HepG2 (cell line): ENCODE measurements around the gene FAM216A. TPM values are rescaled to one million over a fixed set of nuclear protein-coding genes. Genes with fewer than 3 reads are reported as not detected.
A peak's percentile ranks its signal among the peaks of the same experiment; 100 is the strongest.

Source experiments
- ARNT ChIP-seq: fragments of 450-650 bp; IDR thresholded peaks from 2 replicates; pipeline ENCODE4 v1.6.1; 2017
- BRCA1 ChIP-seq: sonication (generic); formaldehyde crosslinking; IDR thresholded peaks from 2 replicates; pipeline ENCODE4 v1.4.0; 2020; ENCODE audit warnings: missing genetic modification reagents
- CSRNP1 ChIP-seq: sonication (generic); formaldehyde crosslinking; IDR thresholded peaks from 2 replicates; pipeline ENCODE4 v1.8.1; 2023; ENCODE audit warnings: mild to moderate bottlenecking, missing genetic modification reagents
- ETS1 ChIP-seq: sonication (generic); formaldehyde crosslinking; IDR thresholded peaks from 2 replicates; pipeline ENCODE4 v1.4.0; 2020; ENCODE audit warnings: missing genetic modification reagents
- GTF2F1 ChIP-seq: fragments of 150-350 bp; IDR thresholded peaks from 2 replicates; pipeline ENCODE4 v1.6.1; 2014; ENCODE audit warnings: low read length
- KLF13 ChIP-seq: sonication (generic); formaldehyde crosslinking; IDR thresholded peaks from 2 replicates; pipeline ENCODE4 v1.4.0; 2020; ENCODE audit warnings: mild to moderate bottlenecking, missing genetic modification reagents
- LCORL ChIP-seq, 2 experiments: fragments of 450-650 bp in 1 of 2; sonication (generic) in 1 of 2; formaldehyde crosslinking in 1 of 2; IDR thresholded peaks; 2 replicates each; pipeline versions ENCODE4 v1.5.0 to v1.6.1; 2017 to 2020; ENCODE audit warnings: antibody characterized with exemption in 1 of 2, missing genetic modification reagents in 1 of 2
- NR0B2 ChIP-seq: sonication (generic); formaldehyde crosslinking; IDR thresholded peaks from 2 replicates; pipeline ENCODE4 v1.4.0; 2020; ENCODE audit warnings: mild to moderate bottlenecking, missing genetic modification reagents
- NR2F6 ChIP-seq, 2 experiments: IDR thresholded peaks; 2 replicates each; pipeline ENCODE4 v1.6.1; 2016; ENCODE audit warnings: antibody characterized with exemption in 1 of 2, mild to moderate bottlenecking in 1 of 2
- PHF21A ChIP-seq: sonication (generic); formaldehyde crosslinking; IDR thresholded peaks from 2 replicates; pipeline ENCODE4 v1.5.0; 2020; ENCODE audit warnings: mild to moderate bottlenecking, missing genetic modification reagents
- RAD21 ChIP-seq: fragments of 450-650 bp; formaldehyde crosslinking; IDR thresholded peaks from 2 replicates; pipeline ENCODE4 v1.5.0; 2020; ENCODE audit warnings: mild to moderate bottlenecking
- RXRA ChIP-seq: sonication (generic); formaldehyde crosslinking; IDR thresholded peaks from 2 replicates; pipeline ENCODE4 v1.5.1; 2020; ENCODE audit warnings: missing genetic modification reagents
- SALL1 ChIP-seq: sonication (generic); formaldehyde crosslinking; IDR thresholded peaks from 2 replicates; pipeline ENCODE4 v1.8.0; 2022; ENCODE audit warnings: mild to moderate bottlenecking, missing genetic modification reagents
- SALL2 ChIP-seq: sonication (generic); formaldehyde crosslinking; IDR thresholded peaks from 2 replicates; pipeline ENCODE4 v1.8.1; 2023; ENCODE audit warnings: mild to moderate bottlenecking, missing genetic modification reagents, inconsistent platforms
- SKIL ChIP-seq: sonication (generic); formaldehyde crosslinking; IDR thresholded peaks from 2 replicates; pipeline ENCODE4 v1.8.0; 2022; ENCODE audit warnings: missing genetic modification reagents, mild to moderate bottlenecking, moderate library complexity, borderline replicate concordance
- TFE3 ChIP-seq: IDR thresholded peaks from 2 replicates; pipeline ENCODE4 v1.6.1; 2016
- ZNF160 ChIP-seq: sonication (generic); formaldehyde crosslinking; IDR thresholded peaks from 2 replicates; pipeline ENCODE4 v1.8.0; 2022; ENCODE audit warnings: mild to moderate bottlenecking, inconsistent platforms, missing genetic modification reagents
- ZNF33A ChIP-seq: sonication (generic); formaldehyde crosslinking; IDR thresholded peaks from 2 replicates; pipeline ENCODE4 v1.5.1; 2020; ENCODE audit warnings: missing genetic modification reagents, mild to moderate bottlenecking, moderate library complexity, borderline replicate concordance
- ZNF746 ChIP-seq: sonication (generic); formaldehyde crosslinking; IDR thresholded peaks from 2 replicates; pipeline ENCODE4 v1.8.0; 2022; ENCODE audit warnings: mild to moderate bottlenecking, missing genetic modification reagents
- ZNF772 ChIP-seq: sonication (generic); formaldehyde crosslinking; IDR thresholded peaks from 2 replicates; pipeline ENCODE4 v1.5.0; 2020; ENCODE audit warnings: mild to moderate bottlenecking, missing genetic modification reagents
- ZSCAN22 ChIP-seq: sonication (generic); formaldehyde crosslinking; IDR thresholded peaks from 2 replicates; pipeline ENCODE4 v1.4.0; 2020; ENCODE audit warnings: mild to moderate bottlenecking, missing genetic modification reagents
- polyA plus RNA-seq, 8 experiments: library from polyadenylated mRNA; depleted of rRNA in 3 of 8; stranded (reverse) in 7 of 8; unstranded in 1 of 8; fragments of >200 nt; fragmentation: Illumina TruSeq in 4 of 8; extraction: Trizol in 4 of 8; gene quantifications; 2 replicates each; pipeline versions ENCODE4 v1.2.1 to v1.2.3, GENCODE V29; 2011 to 2016; ENCODE audit warnings: low read depth in 4 of 8, missing spikeins in 1 of 8, mixed read lengths in 1 of 8; ENCODE audit not compliant: insufficient read depth in 1 of 8
- total RNA-seq, 5 experiments: library from RNA; depleted of rRNA; stranded (reverse); fragments of >200 nt; fragmentation: Illumina TruSeq; extraction: Trizol; gene quantifications; 2 replicates each; pipeline ENCODE4 v1.2.3, GENCODE V29; 2016; ENCODE audit warnings: low read depth in 1 of 5

The FAM216A gene
- total and polyA plus RNA-seq, 2 of the 13 experiments (the other 11 are each of a cell fraction or from before 2014, with no cell fraction given): 20.3 to 31.2 TPM

- TF ChIP-seq CSRNP1 (CRISPR knock-in tag) (peak; percentile 99), SALL2 (CRISPR knock-in tag) (peak; percentile 77; the same call in 1 of the 2 replicates), NR0B2 (CRISPR knock-in tag) (peak; percentile 90), ZNF160 (CRISPR knock-in tag) (peak; percentile 86), GTF2F1 (peak; percentile 50; the same call in 1 of the 2 replicates), ARNT (no peak), ZNF772 (CRISPR knock-in tag) (peak; percentile 91), PHF21A (CRISPR knock-in tag) (peak; percentile 71; the same call in 1 of the 2 replicates), ETS1 (CRISPR knock-in tag) (0 out of 2 replicates have a peak, but pooled peaks have one; percentile 83), TFE3 (CRISPR knock-in tag) (peak; percentile 32; the same call in 1 of the 2 replicates), SKIL (CRISPR knock-in tag) (no peak; the same call in 1 of the 2 replicates), SALL1 (peak; percentile 98), ZNF33A (CRISPR knock-in tag) (no peak; the same call in 1 of the 2 replicates), ZNF746 (CRISPR knock-in tag) (peak; percentile 48; the same call in 1 of the 2 replicates), KLF13 (no peak), NR2F6 (IDR thresholded peaks at IDR 0.05) (peak; percentile 23; the same call in 1 of the 2 replicates), NR2F6 (CRISPR knock-in tag; IDR thresholded peaks at IDR 0.05) (peak; percentile 69), BRCA1 (CRISPR knock-in tag) (peak; percentile 80; the same call in 1 of the 2 replicates), RXRA (CRISPR knock-in tag) (peak; percentile 82), LCORL (IDR thresholded peaks at IDR 0.05) (no peak), LCORL (CRISPR knock-in tag; IDR thresholded peaks at IDR 0.05) (peak; percentile 78), RAD21 (CRISPR knock-in tag) (no peak), ZSCAN22 (CRISPR knock-in tag) (peak; percentile 59; the same call in 1 of the 2 replicates)
Measured at GRCh38 chr12:110501752-110502738, 33.4 kb downstream of the FAM216A start, which contains the start of the genes RAD9B and VPS29 (continued).
